Effector memory CD4-positive, alpha-beta T cell (primary cell): ENCODE measurements around the gene KIF19.

Source experiments
- DNase-seq, 3 donors: peaks; one replicate each; pipeline ENCODE4 v3.0.0-alpha.2; 2020
- H3K27ac ChIP-seq: 2 replicates; pipeline ENCODE4 v1.7.0; 2013; ENCODE audit warnings: mild to moderate bottlenecking, low read length, moderate library complexity; ENCODE audit not compliant: insufficient read depth, poor library complexity, severe bottlenecking
- H3K27me3 ChIP-seq: replicated peaks from 2 replicates; pipeline ENCODE4 v1.7.0; 2013; ENCODE audit warnings: mild to moderate bottlenecking, low read length; ENCODE audit not compliant: insufficient read depth, control insufficient read depth, poor library complexity, severe bottlenecking
- H3K36me3 ChIP-seq: 2 replicates; pipeline ENCODE4 v1.7.0; 2013; ENCODE audit warnings: mild to moderate bottlenecking, low read length, moderate library complexity; ENCODE audit not compliant: control insufficient read depth, insufficient read depth
- H3K4me1 ChIP-seq: 2 replicates; pipeline ENCODE4 v1.7.0; 2013; ENCODE audit warnings: low read length, mild to moderate bottlenecking; ENCODE audit not compliant: control insufficient read depth, insufficient read depth, poor library complexity, severe bottlenecking
- H3K4me3 ChIP-seq: 2 replicates; pipeline ENCODE4 v1.7.0; 2013; ENCODE audit warnings: low read length, low read depth, mild to moderate bottlenecking; ENCODE audit not compliant: insufficient read depth, poor library complexity, severe bottlenecking
- H3K9me3 ChIP-seq: 2 replicates; pipeline ENCODE4 v1.7.0; 2013; ENCODE audit warnings: mild to moderate bottlenecking, low read length, moderate library complexity; ENCODE audit not compliant: control insufficient read depth

Gene KIF19

GRCh38 chr17:74380959-74381808, 55.2 kb downstream of the KIF19 start:
- Histone ChIP-seq H3K4me3 (no peak overlapping the region), H3K4me1 (peaks cover 8% of the 10 kb centered on the region), H3K36me3 (no peaks in the 10 kb centered on the region), H3K9me3 (no peaks in the 10 kb centered on the region), H3K27ac (no peak overlapping the region), H3K27me3 (no peaks in the 10 kb centered on the region)
- DNase-seq, result no peak

GRCh38 chr17:74383141-74383540, 57.1 kb downstream of the KIF19 start:
- no peaks in the 10 kb centered on the region for H3K36me3 ChIP-seq
- no peak for DNase-seq
- no peak overlapping the region for H3K27ac ChIP-seq
- H3K9me3 ChIP-seq, result no peaks in the 10 kb centered on the region
- no peak overlapping the region for H3K4me3 ChIP-seq
- no peaks in the 10 kb centered on the region for H3K27me3 ChIP-seq
- peaks cover 8% of the 10 kb centered on the region for H3K4me1 ChIP-seq

GRCh38 chr17:74385201-74385600, 59.2 kb downstream of the KIF19 start:
- Histone ChIP-seq H3K27me3 (no peaks in the 10 kb centered on the region), H3K36me3 (no peaks in the 10 kb centered on the region), H3K4me3 (no peak overlapping the region), H3K27ac (no peak overlapping the region), H3K9me3 (no peaks in the 10 kb centered on the region), H3K4me1 (no peaks in the 10 kb centered on the region)
- no peak for DNase-seq

- no peaks in the 10 kb centered on the region for H3K4me1 ChIP-seq
- no peaks in the 10 kb centered on the region for H3K9me3 ChIP-seq
- DNase-seq, result no peak
- no peak overlapping the region for H3K27ac ChIP-seq
- H3K27me3 ChIP-seq, result no peaks in the 10 kb centered on the region
- H3K36me3 ChIP-seq, result no peaks in the 10 kb centered on the region
- H3K4me3 ChIP-seq, result no peak overlapping the region
These were observed 60.4 kb downstream of the KIF19 start for GRCh38 chr17:74386386-74386785.

GRCh38 chr17:74387365-74388218, 61.6 kb downstream of the KIF19 start:
- Histone ChIP-seq H3K36me3 (no peaks in the 10 kb centered on the region), H3K9me3 (no peaks in the 10 kb centered on the region), H3K4me3 (no peak overlapping the region), H3K27ac (no peak overlapping the region), H3K27me3 (no peaks in the 10 kb centered on the region), H3K4me1 (no peaks in the 10 kb centered on the region)
- DNase-seq, result no peak

GRCh38 chr17:74389084-74389753, 63.2 kb downstream of the KIF19 start:
- H3K4me3 ChIP-seq, result no peak overlapping the region
- no peaks in the 10 kb centered on the region for H3K36me3 ChIP-seq
- H3K27ac ChIP-seq, result no peak overlapping the region
- DNase-seq, result no peak
- H3K4me1 ChIP-seq, result no peaks in the 10 kb centered on the region
- no peaks in the 10 kb centered on the region for H3K9me3 ChIP-seq
- no peaks in the 10 kb centered on the region for H3K27me3 ChIP-seq

- no peak overlapping the region for H3K4me3 ChIP-seq
- no peaks in the 10 kb centered on the region for H3K27me3 ChIP-seq
- H3K36me3 ChIP-seq, result no peaks in the 10 kb centered on the region
- no peaks in the 10 kb centered on the region for H3K9me3 ChIP-seq
- no peaks in the 10 kb centered on the region for H3K4me1 ChIP-seq
- H3K27ac ChIP-seq, result no peak overlapping the region
- no peak for DNase-seq
These were observed 64.1 kb downstream of the KIF19 start for GRCh38 chr17:74389937-74390679.

- no peaks in the 10 kb centered on the region for H3K27me3 ChIP-seq
- no peaks in the 10 kb centered on the region for H3K4me1 ChIP-seq
- H3K4me3 ChIP-seq, result no peak overlapping the region
- no peak for DNase-seq
- H3K36me3 ChIP-seq, result no peaks in the 10 kb centered on the region
- no peaks in the 10 kb centered on the region for H3K9me3 ChIP-seq
- no peak overlapping the region for H3K27ac ChIP-seq
These were observed 64.9 kb downstream of the KIF19 start for GRCh38 chr17:74390680-74391653.

GRCh38 chr17:74391771-74392170, 65.7 kb downstream of the KIF19 start:
- Histone ChIP-seq H3K4me1 (no peaks in the 10 kb centered on the region), H3K27ac (no peak overlapping the region), H3K4me3 (no peak overlapping the region), H3K27me3 (no peaks in the 10 kb centered on the region), H3K36me3 (no peaks in the 10 kb centered on the region), H3K9me3 (no peaks in the 10 kb centered on the region)
- DNase-seq, result no peak
